ENCODE measurements around the gene MYMX.

The MYMX gene

DNA sequence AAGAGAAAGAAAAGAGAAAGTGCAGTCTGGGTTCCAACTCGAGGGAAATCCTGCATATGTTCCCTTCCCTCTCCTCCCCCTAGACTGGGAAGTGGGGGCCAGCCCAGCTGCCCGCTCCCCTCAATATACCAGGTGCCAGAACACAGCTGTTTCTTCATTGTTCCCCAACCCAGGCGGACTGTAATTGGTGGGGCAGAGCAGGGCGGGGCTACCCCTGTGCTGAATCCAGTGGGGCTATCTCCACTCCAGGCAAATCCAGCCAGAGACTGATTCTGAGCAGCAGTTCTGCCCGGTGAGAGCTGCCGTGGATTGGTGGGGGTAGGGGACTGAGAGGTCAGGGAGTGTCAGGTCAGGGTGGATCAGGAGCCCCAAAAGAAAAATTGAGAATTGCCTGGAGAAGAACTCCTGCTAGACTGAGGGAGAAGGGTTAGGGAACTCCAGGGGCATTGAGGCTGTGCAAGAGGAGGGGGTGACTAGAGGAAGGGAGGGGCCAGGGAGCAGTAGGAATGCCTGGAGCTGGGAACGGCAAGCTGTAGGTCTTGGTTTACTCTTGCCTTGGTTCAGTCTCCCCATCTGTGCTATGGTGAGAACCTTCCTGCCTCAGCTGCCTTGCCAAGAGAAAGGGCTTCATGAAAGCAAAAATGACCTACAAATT is at the start of gene MYMX:
Gene MYMX, plus strand, starts transcription at position 250 of the 655 bp plus-strand sequence. CDS start 546 bp downstream, outside the sequence.
- TF ChIP-seq GATA3 (IDR thresholded peaks at IDR 0.05; ENCODE audit: low read depth, low read length) (no peak), GATA2 (IDR thresholded peaks at IDR 0.05; ENCODE audit: low read depth, low read length) (no peak)

- no peak for TF ChIP-seq GATA2 (IDR thresholded peaks at IDR 0.05; ENCODE audit: low read depth, low read length)
- TF ChIP-seq GATA3 (IDR thresholded peaks at IDR 0.05; ENCODE audit: low read depth, low read length) = no peak
These were observed 49.2 kb upstream of the MYMX start for GRCh38 chr6:44167567-44167966.

DNA sequence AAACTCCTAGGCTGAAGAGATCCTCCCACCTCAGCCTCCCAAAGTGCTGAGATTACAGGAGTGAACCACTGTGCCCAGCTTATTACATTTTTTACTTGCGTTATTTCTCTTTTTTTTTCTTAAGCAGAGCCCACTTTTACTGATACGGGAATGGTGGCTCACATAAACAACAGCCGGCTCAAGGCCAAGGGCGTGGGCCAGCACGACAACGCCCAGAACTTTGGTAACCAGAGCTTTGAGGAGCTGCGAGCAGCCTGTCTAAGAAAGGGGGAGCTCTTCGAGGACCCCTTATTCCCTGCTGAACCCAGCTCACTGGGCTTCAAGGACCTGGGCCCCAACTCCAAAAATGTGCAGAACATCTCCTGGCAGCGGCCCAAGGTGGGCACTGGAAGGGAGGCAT is 47.6 kb upstream of the MYMX start:
- TF ChIP-seq GATA3 (IDR thresholded peaks at IDR 0.05; ENCODE audit: low read depth, low read length) (no peak), GATA2 (IDR thresholded peaks at IDR 0.05; ENCODE audit: low read depth, low read length) (no peak)

GRCh38 chr6:44169886-44170570 is 46.7 kb upstream of the MYMX start:
- no peak for TF ChIP-seq GATA3 (IDR thresholded peaks at IDR 0.05; ENCODE audit: low read depth, low read length)
- no peak for TF ChIP-seq GATA2 (IDR thresholded peaks at IDR 0.05; ENCODE audit: low read depth, low read length)

GRCh38 chr6:44171899-44172546 is 44.7 kb upstream of the MYMX start:
- no peak for TF ChIP-seq GATA2 (IDR thresholded peaks at IDR 0.05; ENCODE audit: low read depth, low read length)
- TF ChIP-seq GATA3 (IDR thresholded peaks at IDR 0.05; ENCODE audit: low read depth, low read length) = no peak

GRCh38 chr6:44172731-44173500 is 43.8 kb upstream of the MYMX start:
- TF ChIP-seq GATA2 (IDR thresholded peaks at IDR 0.05; ENCODE audit: low read depth, low read length) = no peak

GRCh38 chr6:44176130-44176761 is 40.5 kb upstream of the MYMX start:
- no peak for TF ChIP-seq GATA3 (IDR thresholded peaks at IDR 0.05; ENCODE audit: low read depth, low read length)
- TF ChIP-seq GATA2 (IDR thresholded peaks at IDR 0.05; ENCODE audit: low read depth, low read length) = no peak

GRCh38 chr6:44176762-44177509 is 39.8 kb upstream of the MYMX start:
- no peak for TF ChIP-seq GATA3 (IDR thresholded peaks at IDR 0.05; ENCODE audit: low read depth, low read length)
- no peak for TF ChIP-seq GATA2 (IDR thresholded peaks at IDR 0.05; ENCODE audit: low read depth, low read length)

GRCh38 chr6:44177691-44178423 is 38.9 kb upstream of the MYMX start:
- TF ChIP-seq GATA3 (IDR thresholded peaks at IDR 0.05; ENCODE audit: low read depth, low read length) (no peak), GATA2 (IDR thresholded peaks at IDR 0.05; ENCODE audit: low read depth, low read length) (no peak)

GRCh38 chr6:44178424-44179071 is 38.2 kb upstream of the MYMX start:
- TF ChIP-seq GATA3 (IDR thresholded peaks at IDR 0.05; ENCODE audit: low read depth, low read length) = no peak

GRCh38 chr6:44179072-44179536 is 37.6 kb upstream of the MYMX start:
- TF ChIP-seq GATA3 (IDR thresholded peaks at IDR 0.05; ENCODE audit: low read depth, low read length) = no peak
- TF ChIP-seq GATA2 (IDR thresholded peaks at IDR 0.05; ENCODE audit: low read depth, low read length) = no peak

DNA sequence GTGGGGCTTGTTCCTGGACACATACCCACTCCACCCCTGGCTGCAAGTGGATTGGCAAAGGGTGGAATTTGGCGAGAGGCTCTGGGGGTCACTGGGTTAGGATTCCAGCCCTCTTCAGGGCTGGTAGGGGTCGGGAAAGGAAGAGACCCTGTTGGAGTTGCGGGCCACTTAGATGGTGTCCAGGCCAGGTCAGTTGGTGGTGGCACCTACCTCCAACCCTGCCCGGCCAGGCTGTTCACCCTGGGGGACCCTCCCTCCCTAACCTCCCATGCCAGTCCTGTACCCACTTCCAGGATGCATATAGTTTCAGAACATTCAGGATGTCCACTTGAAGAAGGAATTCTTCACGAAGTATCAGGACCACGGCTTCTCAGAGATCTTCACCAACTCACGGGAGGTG is 37.1 kb upstream of the MYMX start:
- TF ChIP-seq GATA3 (IDR thresholded peaks at IDR 0.05; ENCODE audit: low read depth, low read length) (no peak), GATA2 (IDR thresholded peaks at IDR 0.05; ENCODE audit: low read depth, low read length) (no peak)
